WTC11 (cell line): ENCODE results near the gene SRGAP1. TPM values are rescaled to one million over a fixed set of nuclear protein-coding genes. Genes with fewer than 3 reads are reported as not detected.

Experiments
- ATAC-seq: fragments of 200-7000 bp; cut with Tn5 transposase; 2 replicates; pipeline ENCODE4 v1.10.0; 2021; ENCODE audit warnings: mild to moderate bottlenecking, moderate library complexity
- CTCF ChIA-PET: fragments of 300-600 bp; sonication (Branson Sonifier 250); formaldehyde crosslinking; loops from one replicate; lab custom pipeline; 2021; ENCODE audit warnings: antibody characterized with exemption; lab: Charles Lee
- POLR2A ChIA-PET: fragments of 350-600 bp; sonication (Branson Sonifier 250); formaldehyde crosslinking; loops from one replicate; lab custom pipeline; 2021; ENCODE audit warnings: antibody characterized with exemption; lab: Charles Lee
- DNase-seq: peaks from one replicate; pipeline ENCODE4 v3.0.0; 2021; ENCODE audit warnings: low spot score
- H3K27ac Mint-ChIP-seq: 2 replicates; pipeline ENCODE4 v1.8.0; 2021; ENCODE audit warnings: mixed read lengths
- H3K27me3 Mint-ChIP-seq: 2 replicates; pipeline ENCODE4 v1.8.0; 2021; ENCODE audit warnings: low read depth, mild to moderate bottlenecking, moderate library complexity, mixed read lengths
- H3K36me3 Mint-ChIP-seq: 2 replicates; pipeline ENCODE4 v1.8.0; 2021; ENCODE audit warnings: mixed read lengths
- H3K4me1 Mint-ChIP-seq: 2 replicates; pipeline ENCODE4 v1.8.0; 2022; ENCODE audit warnings: mixed read lengths
- H3K4me3 Mint-ChIP-seq: 2 replicates; pipeline ENCODE4 v1.8.0; 2021; ENCODE audit warnings: mild to moderate bottlenecking, moderate library complexity, mixed read lengths
- H3K9me3 Mint-ChIP-seq: 2 replicates; pipeline ENCODE4 v1.8.0; 2021; ENCODE audit warnings: mixed read lengths
- ATF2 ChIP-seq: sonication (generic); formaldehyde crosslinking; IDR thresholded peaks from 2 replicates; pipeline ENCODE4 v1.8.1; 2022; ENCODE audit warnings: low read depth, missing genetic modification reagents, borderline replicate concordance
- ATF6 ChIP-seq: sonication (generic); formaldehyde crosslinking; IDR thresholded peaks from 2 replicates; pipeline ENCODE4 v1.8.1; 2023; ENCODE audit warnings: mild to moderate bottlenecking, missing genetic modification reagents
- CBFB ChIP-seq: sonication (generic); formaldehyde crosslinking; IDR thresholded peaks from 2 replicates; pipeline ENCODE4 v1.8.1; 2022; ENCODE audit warnings: mild to moderate bottlenecking, low read depth, missing genetic modification reagents
- CREB1 ChIP-seq: sonication (generic); formaldehyde crosslinking; IDR thresholded peaks from 2 replicates; pipeline ENCODE4 v1.8.0; 2023; ENCODE audit warnings: mild to moderate bottlenecking, missing genetic modification reagents
- E2F1 ChIP-seq: sonication (generic); formaldehyde crosslinking; IDR thresholded peaks from 2 replicates; pipeline ENCODE4 v1.8.0; 2022; ENCODE audit warnings: mild to moderate bottlenecking, missing genetic modification reagents
- FOXP4 ChIP-seq: sonication (generic); formaldehyde crosslinking; IDR thresholded peaks from 2 replicates; pipeline ENCODE4 v1.8.0; 2022; ENCODE audit warnings: mild to moderate bottlenecking, missing genetic modification reagents
- GTF2I ChIP-seq: fragments of 250-450 bp; sonication (Bioruptor Pico); conservative IDR thresholded peaks from 2 replicates; pipeline ENCODE4 v1.4.0; 2021; ENCODE audit warnings: mild to moderate bottlenecking
- KAT7 ChIP-seq: sonication (generic); formaldehyde crosslinking; IDR thresholded peaks from 2 replicates; pipeline ENCODE4 v1.8.1; 2023; ENCODE audit warnings: missing genetic modification reagents, mild to moderate bottlenecking, borderline replicate concordance
- NR1H2 ChIP-seq: sonication (generic); formaldehyde crosslinking; IDR thresholded peaks from 2 replicates; pipeline ENCODE4 v1.9.0; 2021; ENCODE audit warnings: mild to moderate bottlenecking, moderate library complexity, missing genetic modification reagents
- NR2C2 ChIP-seq: sonication (generic); formaldehyde crosslinking; IDR thresholded peaks from 2 replicates; pipeline ENCODE4 v1.8.0; 2022; ENCODE audit warnings: mild to moderate bottlenecking, missing genetic modification reagents
- OVOL2 ChIP-seq: fragments of 250-450 bp; sonication (Bioruptor Pico); IDR thresholded peaks from 2 replicates; pipeline ENCODE4 v1.9.0; 2021; ENCODE audit warnings: mild to moderate bottlenecking, borderline replicate concordance
- RORB ChIP-seq: fragments of 250-450 bp; sonication (Bioruptor Pico); IDR thresholded peaks from 2 replicates; pipeline ENCODE4 v1.9.0; 2021; ENCODE audit warnings: mild to moderate bottlenecking
- SMAD3 ChIP-seq: sonication (generic); formaldehyde crosslinking; IDR thresholded peaks from 2 replicates; pipeline ENCODE4 v1.8.0; 2022; ENCODE audit warnings: missing genetic modification reagents, mild to moderate bottlenecking, borderline replicate concordance
- SP1 ChIP-seq: sonication (generic); formaldehyde crosslinking; conservative IDR thresholded peaks from 2 replicates; pipeline ENCODE4 v1.8.1; 2022; ENCODE audit warnings: missing genetic modification reagents
- TCF7 ChIP-seq: sonication (generic); formaldehyde crosslinking; IDR thresholded peaks from 2 replicates; pipeline ENCODE4 v1.8.0; 2022; ENCODE audit warnings: mild to moderate bottlenecking, low read depth, missing genetic modification reagents, moderate library complexity
- ZNF232 ChIP-seq: sonication (generic); formaldehyde crosslinking; IDR thresholded peaks from 2 replicates; pipeline ENCODE4 v1.8.0; 2022; ENCODE audit warnings: mild to moderate bottlenecking, missing genetic modification reagents
- ZNF317 ChIP-seq: sonication (generic); formaldehyde crosslinking; IDR thresholded peaks from 2 replicates; pipeline ENCODE4 v1.8.1; 2023; ENCODE audit warnings: low read depth, mild to moderate bottlenecking, moderate library complexity, missing genetic modification reagents, borderline replicate concordance
- ZNF423 ChIP-seq: fragments of 250-450 bp; sonication (Bioruptor Pico); IDR thresholded peaks from 2 replicates; pipeline ENCODE4 v2.1.2; 2022; ENCODE audit warnings: mild to moderate bottlenecking, moderate library complexity
- total RNA-seq: library from RNA; stranded (reverse); gene quantifications from 3 replicates; pipeline ENCODE4 v1.2.3, GENCODE V29; 2021
- TF ChIP-seq, protein P1 (sequence below): fragments of 200-600 bp; IDR thresholded peaks from 2 replicates; pipeline ENCODE4 v1.8.0; 2022; ENCODE audit warnings: antibody characterized with exemption
- TF ChIP-seq, protein P2 (sequence below): sonication (generic); formaldehyde crosslinking; IDR thresholded peaks from 2 replicates; pipeline ENCODE4 v1.8.0; 2023; ENCODE audit warnings: missing genetic modification reagents

Gene SRGAP1
- total RNA-seq, 1 experiment from 2014 or later = 10.3 TPM

GRCh38 chr12:63849106-63849620 is 4.7 kb downstream of the SRGAP1 start:
- no peak for ATAC-seq
- Mint-ChIP-seq H3K36me3 (no peaks in the 10 kb centered on the region), H3K4me1 (peaks cover 27% of the 10 kb centered on the region), H3K9me3 (no peaks in the 10 kb centered on the region), H3K4me3 (no peak overlapping the region), H3K27ac (no peak overlapping the region)
- POLR2A ChIA-PET = no interaction called here
- TF ChIP-seq, protein P1, sequence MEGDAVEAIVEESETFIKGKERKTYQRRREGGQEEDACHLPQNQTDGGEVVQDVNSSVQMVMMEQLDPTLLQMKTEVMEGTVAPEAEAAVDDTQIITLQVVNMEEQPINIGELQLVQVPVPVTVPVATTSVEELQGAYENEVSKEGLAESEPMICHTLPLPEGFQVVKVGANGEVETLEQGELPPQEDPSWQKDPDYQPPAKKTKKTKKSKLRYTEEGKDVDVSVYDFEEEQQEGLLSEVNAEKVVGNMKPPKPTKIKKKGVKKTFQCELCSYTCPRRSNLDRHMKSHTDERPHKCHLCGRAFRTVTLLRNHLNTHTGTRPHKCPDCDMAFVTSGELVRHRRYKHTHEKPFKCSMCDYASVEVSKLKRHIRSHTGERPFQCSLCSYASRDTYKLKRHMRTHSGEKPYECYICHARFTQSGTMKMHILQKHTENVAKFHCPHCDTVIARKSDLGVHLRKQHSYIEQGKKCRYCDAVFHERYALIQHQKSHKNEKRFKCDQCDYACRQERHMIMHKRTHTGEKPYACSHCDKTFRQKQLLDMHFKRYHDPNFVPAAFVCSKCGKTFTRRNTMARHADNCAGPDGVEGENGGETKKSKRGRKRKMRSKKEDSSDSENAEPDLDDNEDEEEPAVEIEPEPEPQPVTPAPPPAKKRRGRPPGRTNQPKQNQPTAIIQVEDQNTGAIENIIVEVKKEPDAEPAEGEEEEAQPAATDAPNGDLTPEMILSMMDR = no peak
- TF ChIP-seq FOXP4 (CRISPR knock-in tag) = no peak
- TF ChIP-seq ZNF317 (CRISPR knock-in tag) = no peak
- no peak for TF ChIP-seq GTF2I (CRISPR knock-in tag)
- TF ChIP-seq, all 79 proteins: peak for 0
- CTCF ChIA-PET = interaction anchor here (1.2 kb wide), 1 partner anchor 10 kb away, joined by 3 read pairs; no protein-coding TSS in a partner anchor
- no peak for DNase-seq
- H3K27me3 Mint-ChIP-seq = peaks cover 4% of the 10 kb centered on the region

- DNase-seq (no peak), ATAC-seq (no peak)
- H3K27ac Mint-ChIP-seq = 0 out of 2 replicates have a peak overlapping the region, but pooled peaks have one; percentile 57
- H3K27me3 Mint-ChIP-seq = peaks cover 4% of the 10 kb centered on the region
- H3K36me3 Mint-ChIP-seq = no peaks in the 10 kb centered on the region
- no peaks in the 10 kb centered on the region for H3K9me3 Mint-ChIP-seq
- POLR2A ChIA-PET = interaction anchor here (0.7 kb wide), 1 partner anchor 34 kb away, joined by 4 read pairs; no protein-coding TSS in a partner anchor
- TF ChIP-seq FOXP4 (CRISPR knock-in tag) = no peak
- no peak for TF ChIP-seq KAT7 (CRISPR knock-in tag)
- TF ChIP-seq, protein P2, sequence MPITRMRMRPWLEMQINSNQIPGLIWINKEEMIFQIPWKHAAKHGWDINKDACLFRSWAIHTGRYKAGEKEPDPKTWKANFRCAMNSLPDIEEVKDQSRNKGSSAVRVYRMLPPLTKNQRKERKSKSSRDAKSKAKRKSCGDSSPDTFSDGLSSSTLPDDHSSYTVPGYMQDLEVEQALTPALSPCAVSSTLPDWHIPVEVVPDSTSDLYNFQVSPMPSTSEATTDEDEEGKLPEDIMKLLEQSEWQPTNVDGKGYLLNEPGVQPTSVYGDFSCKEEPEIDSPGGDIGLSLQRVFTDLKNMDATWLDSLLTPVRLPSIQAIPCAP (CRISPR knock-in tag) = no peak
- no peak for TF ChIP-seq NR1H2 (CRISPR knock-in tag)
- H3K4me3 Mint-ChIP-seq = no peak overlapping the region
- CTCF ChIA-PET = interaction anchor here (1.2 kb wide), 1 partner anchor 10 kb away, joined by 3 read pairs; no protein-coding TSS in a partner anchor
- peaks cover 27% of the 10 kb centered on the region for H3K4me1 Mint-ChIP-seq
Measured at GRCh38 chr12:63849641-63850040, 5.1 kb downstream of the SRGAP1 start.

- ATAC-seq = no peak
- TF ChIP-seq NR2C2 (CRISPR knock-in tag) (no peak), ZNF423 (CRISPR knock-in tag) (no peak), RORB (no peak), SP1 (CRISPR knock-in tag) (no peak), ATF6 (no peak), OVOL2 (no peak), TCF7 (no peak), CREB1 (CRISPR knock-in tag) (no peak), ATF2 (no peak), NR1H2 (CRISPR knock-in tag) (no peak), CBFB (CRISPR knock-in tag) (no peak), ZNF232 (CRISPR knock-in tag) (no peak), SMAD3 (CRISPR knock-in tag) (no peak), GTF2I (CRISPR knock-in tag) (no peak), E2F1 (CRISPR knock-in tag) (no peak)
Measured at GRCh38 chr12:63853978-63854377, 9.5 kb downstream of the SRGAP1 start.

More at GRCh38 chr12:63853978-63854377, 9.5 kb downstream of the SRGAP1 start:
- no peak overlapping the region for H3K27ac Mint-ChIP-seq
- H3K4me1 Mint-ChIP-seq = peaks cover 9% of the 10 kb centered on the region
- H3K4me3 Mint-ChIP-seq = no peak overlapping the region
- POLR2A ChIA-PET = no interaction called here
- no peaks in the 10 kb centered on the region for H3K36me3 Mint-ChIP-seq
- no peaks in the 10 kb centered on the region for H3K27me3 Mint-ChIP-seq
- CTCF ChIA-PET = interaction anchor here (0.6 to 1.3 kb wide), 2 partner anchors 10 to 351 kb away, joined by 3 to 5 read pairs; no protein-coding TSS in a partner anchor
- no peak for DNase-seq
- no peaks in the 10 kb centered on the region for H3K9me3 Mint-ChIP-seq
